Measurements from ENCODE around the gene TAAR1.

DNA sequence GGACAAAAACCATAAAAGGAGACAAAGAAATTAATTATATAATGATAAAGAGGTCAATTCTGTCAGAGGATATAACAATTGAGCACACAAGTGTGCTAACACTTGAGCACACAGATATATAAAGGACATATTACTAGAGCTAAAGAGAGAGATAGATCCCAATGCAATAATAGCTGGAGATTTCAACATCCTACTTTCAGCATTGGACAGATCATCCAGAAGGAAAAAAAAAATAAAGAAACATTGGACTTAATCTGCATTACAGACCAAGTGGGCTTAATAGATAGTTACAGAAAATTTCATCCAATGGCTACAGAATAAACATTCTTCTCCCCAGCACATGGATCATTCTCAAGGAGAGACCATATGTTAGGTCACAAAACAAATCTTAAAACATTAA lies 45.0 kb upstream of the TAAR1 start:
- TF ChIP-seq POLR2A (IDR thresholded peaks at IDR 0.05; ENCODE audit: low read length) = no peak
- no peak for TF ChIP-seq KDM1A (IDR thresholded peaks at IDR 0.05; ENCODE audit: low read depth)
- TF ChIP-seq JUNB (IDR thresholded peaks at IDR 0.05) = no peak
- TF ChIP-seq JUN (IDR thresholded peaks at IDR 0.05) = no peak
- TF ChIP-seq, protein P1, sequence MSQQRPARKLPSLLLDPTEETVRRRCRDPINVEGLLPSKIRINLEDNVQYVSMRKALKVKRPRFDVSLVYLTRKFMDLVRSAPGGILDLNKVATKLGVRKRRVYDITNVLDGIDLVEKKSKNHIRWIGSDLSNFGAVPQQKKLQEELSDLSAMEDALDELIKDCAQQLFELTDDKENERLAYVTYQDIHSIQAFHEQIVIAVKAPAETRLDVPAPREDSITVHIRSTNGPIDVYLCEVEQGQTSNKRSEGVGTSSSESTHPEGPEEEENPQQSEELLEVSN (IDR thresholded peaks at IDR 0.05; ENCODE audit: borderline replicate concordance, low read depth) = no peak
- TF ChIP-seq, protein P2, sequence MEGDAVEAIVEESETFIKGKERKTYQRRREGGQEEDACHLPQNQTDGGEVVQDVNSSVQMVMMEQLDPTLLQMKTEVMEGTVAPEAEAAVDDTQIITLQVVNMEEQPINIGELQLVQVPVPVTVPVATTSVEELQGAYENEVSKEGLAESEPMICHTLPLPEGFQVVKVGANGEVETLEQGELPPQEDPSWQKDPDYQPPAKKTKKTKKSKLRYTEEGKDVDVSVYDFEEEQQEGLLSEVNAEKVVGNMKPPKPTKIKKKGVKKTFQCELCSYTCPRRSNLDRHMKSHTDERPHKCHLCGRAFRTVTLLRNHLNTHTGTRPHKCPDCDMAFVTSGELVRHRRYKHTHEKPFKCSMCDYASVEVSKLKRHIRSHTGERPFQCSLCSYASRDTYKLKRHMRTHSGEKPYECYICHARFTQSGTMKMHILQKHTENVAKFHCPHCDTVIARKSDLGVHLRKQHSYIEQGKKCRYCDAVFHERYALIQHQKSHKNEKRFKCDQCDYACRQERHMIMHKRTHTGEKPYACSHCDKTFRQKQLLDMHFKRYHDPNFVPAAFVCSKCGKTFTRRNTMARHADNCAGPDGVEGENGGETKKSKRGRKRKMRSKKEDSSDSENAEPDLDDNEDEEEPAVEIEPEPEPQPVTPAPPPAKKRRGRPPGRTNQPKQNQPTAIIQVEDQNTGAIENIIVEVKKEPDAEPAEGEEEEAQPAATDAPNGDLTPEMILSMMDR (IDR thresholded peaks at IDR 0.05) = no peak
- no peak for TF ChIP-seq CBX8 (IDR thresholded peaks at IDR 0.05)
- TF ChIP-seq RCOR1 (IDR thresholded peaks at IDR 0.05; ENCODE audit: low read depth, low read length) = no peak
- TF ChIP-seq MYC (IDR thresholded peaks at IDR 0.05; ENCODE audit: borderline replicate concordance, low read length) = no peak
- TF ChIP-seq, protein P3, sequence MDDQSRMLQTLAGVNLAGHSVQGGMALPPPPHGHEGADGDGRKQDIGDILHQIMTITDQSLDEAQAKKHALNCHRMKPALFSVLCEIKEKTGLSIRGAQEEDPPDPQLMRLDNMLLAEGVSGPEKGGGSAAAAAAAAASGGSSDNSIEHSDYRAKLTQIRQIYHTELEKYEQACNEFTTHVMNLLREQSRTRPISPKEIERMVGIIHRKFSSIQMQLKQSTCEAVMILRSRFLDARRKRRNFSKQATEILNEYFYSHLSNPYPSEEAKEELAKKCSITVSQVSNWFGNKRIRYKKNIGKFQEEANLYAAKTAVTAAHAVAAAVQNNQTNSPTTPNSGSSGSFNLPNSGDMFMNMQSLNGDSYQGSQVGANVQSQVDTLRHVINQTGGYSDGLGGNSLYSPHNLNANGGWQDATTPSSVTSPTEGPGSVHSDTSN (IDR thresholded peaks at IDR 0.05) = no peak
- no peak for TF ChIP-seq HDAC2 (IDR thresholded peaks at IDR 0.05)
- TF ChIP-seq BHLHE40 (IDR thresholded peaks at IDR 0.05; ENCODE audit: low read depth, low read length) = no peak
- TF ChIP-seq CBX2 (IDR thresholded peaks at IDR 0.05; ENCODE audit: borderline replicate concordance, low read depth) = no peak
